HK-2 (cell line): ENCODE results near the gene JMJD1C.

Experiments
- DNase-seq: peaks from one replicate; pipeline ENCODE4 v3.0.0-alpha.2; 2018; ENCODE audit not compliant: unreplicated experiment

The JMJD1C gene

GRCh38 chr10:63478564-63478963 is 12.8 kb upstream of the JMJD1C start:
- DNase-seq, result no peak

- no peak for DNase-seq
Observed at GRCh38 chr10:63477927-63478326, 12.2 kb upstream of the JMJD1C start.

- no peak for DNase-seq
Observed at GRCh38 chr10:63474488-63474887, 8.7 kb upstream of the JMJD1C start.

- no peak for DNase-seq
Observed at GRCh38 chr10:63470928-63471327, 5.2 kb upstream of the JMJD1C start.

GRCh38 chr10:63468947-63469346 is 3.2 kb upstream of the JMJD1C start:
- DNase-seq, result no peak

- DNase-seq, result no peak
Observed at GRCh38 chr10:63467841-63468240, 2.1 kb upstream of the JMJD1C start.

GRCh38 chr10:63466144-63466935 is 563 bp upstream of the JMJD1C start:
- peak; percentile 75 for DNase-seq

- DNase-seq, result no peak
Observed at GRCh38 chr10:63464402-63465292, 1.1 kb downstream of the JMJD1C start.

GRCh38 chr10:63462442-63462841 is 3.3 kb downstream of the JMJD1C start:
- DNase-seq, result no peak

- DNase-seq, result no peak
Observed at GRCh38 chr10:63458177-63458576, 7.6 kb downstream of the JMJD1C start.

- no peak for DNase-seq
Observed at GRCh38 chr10:63457594-63457993, 8.2 kb downstream of the JMJD1C start.

- no peak for DNase-seq
Observed at GRCh38 chr10:63456437-63457210, 9.2 kb downstream of the JMJD1C start.

GRCh38 chr10:63455507-63455906 is 10.3 kb downstream of the JMJD1C start:
- DNase-seq, result no peak

GRCh38 chr10:63454631-63455030 is 11.1 kb downstream of the JMJD1C start:
- DNase-seq, result no peak

GRCh38 chr10:63452524-63452923 is 13.3 kb downstream of the JMJD1C start:
- DNase-seq, result no peak

GRCh38 chr10:63446716-63447440 is 18.9 kb downstream of the JMJD1C start:
- no peak for DNase-seq

- no peak for DNase-seq
Observed at GRCh38 chr10:63441404-63441803, 24.4 kb downstream of the JMJD1C start.

GRCh38 chr10:63439607-63440006 is 26.2 kb downstream of the JMJD1C start:
- no peak for DNase-seq

GRCh38 chr10:63438506-63439498 is 27.0 kb downstream of the JMJD1C start:
- no peak for DNase-seq
